Stimulated activated CD4-positive, alpha-beta T cell treated with anti-CD3 and anti-CD28 coated beads, Interleukin-15, amount 100 ng/mL, for 1 hour (primary cell): Measurements from ENCODE around the gene PRM3.

Experiments
- DNase-seq, 2 donors: peaks; one replicate each; pipeline ENCODE4 v3.0.0-alpha.2; 2020; ENCODE audit warnings: low read depth in 1 of 2, low spot score in 1 of 2

Gene PRM3, protein sequence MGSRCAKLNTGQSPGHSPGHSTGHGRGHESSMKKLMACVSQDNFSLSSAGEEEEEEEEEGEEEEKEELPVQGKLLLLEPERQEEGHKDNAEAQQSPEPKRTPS

DNA sequence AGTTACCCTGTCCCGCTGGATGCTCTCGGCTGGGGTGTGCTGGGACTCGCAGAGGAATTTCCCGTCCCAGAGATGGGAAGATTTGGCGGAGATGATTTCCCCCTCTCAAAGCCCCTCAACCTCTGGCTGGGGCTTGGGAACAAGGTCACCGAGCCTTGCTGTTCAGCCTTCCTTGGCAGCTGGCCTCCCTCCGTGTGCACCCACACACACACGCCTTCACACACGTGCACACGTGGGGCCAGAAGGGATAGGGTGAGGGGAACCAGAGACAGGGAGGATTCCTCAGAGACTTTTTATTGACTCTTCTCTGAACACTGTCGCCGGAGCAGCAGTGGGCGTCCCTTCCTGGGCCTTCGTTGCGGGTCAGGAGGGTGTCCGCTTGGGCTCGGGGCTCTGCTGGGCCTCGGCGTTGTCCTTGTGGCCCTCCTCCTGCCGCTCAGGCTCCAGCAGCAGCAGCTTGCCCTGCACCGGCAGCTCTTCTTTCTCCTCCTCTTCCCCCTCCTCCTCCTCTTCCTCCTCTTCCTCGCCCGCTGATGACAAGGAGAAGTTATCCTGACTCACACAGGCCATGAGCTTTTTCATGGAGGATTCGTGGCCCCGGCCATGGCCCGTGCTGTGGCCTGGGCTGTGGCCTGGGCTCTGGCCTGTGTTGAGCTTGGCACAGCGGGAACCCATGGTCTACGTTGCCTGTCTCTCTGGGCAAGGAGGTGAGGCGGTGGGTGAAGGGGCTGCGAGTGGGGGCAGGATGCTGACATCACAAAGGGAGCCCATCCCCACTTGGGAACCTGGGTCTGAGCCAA, at the start of gene PRM3:
Gene PRM3 (minus strand): TSS at position 709 of the 800 bp plus-strand sequence. CDS start 34 bp downstream, at position 675.
- DNase-seq = no peak

DNA sequence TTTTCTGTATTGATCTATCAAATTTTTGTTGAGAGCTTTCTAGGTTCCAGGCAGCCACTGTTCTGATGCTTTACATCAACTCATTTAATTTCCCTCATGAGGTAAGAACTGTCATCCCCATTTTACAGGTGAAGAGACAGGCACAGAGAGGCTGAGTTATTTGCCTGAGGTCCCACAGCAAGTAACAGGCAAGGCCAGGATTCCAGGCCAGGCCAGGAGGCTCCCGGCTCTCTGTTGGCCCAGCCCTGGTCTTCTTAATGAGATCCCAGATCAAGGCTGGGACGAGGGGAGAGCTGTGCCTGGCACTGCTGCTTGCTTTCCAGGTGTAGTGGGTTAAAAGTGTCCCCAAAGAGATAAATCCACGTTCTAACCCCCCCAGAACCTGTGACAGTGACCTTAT, 49.4 kb upstream of the PRM3 start:
- no peak for DNase-seq

DNA sequence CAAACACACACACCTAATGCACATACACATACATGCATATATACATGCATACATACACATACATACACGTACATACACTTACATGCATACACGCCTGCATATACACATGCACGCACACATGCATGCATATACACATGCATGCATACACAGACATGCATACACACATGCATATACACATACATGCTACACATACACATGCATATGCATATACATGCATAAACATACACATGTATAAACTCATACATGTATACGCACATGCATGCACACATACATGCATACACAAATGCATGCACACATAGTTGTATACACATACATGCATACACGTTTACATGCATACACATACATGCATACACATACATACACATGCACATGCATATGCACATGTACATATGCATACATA, 48.2 kb upstream of the PRM3 start:
- DNase-seq = no peak

DNA sequence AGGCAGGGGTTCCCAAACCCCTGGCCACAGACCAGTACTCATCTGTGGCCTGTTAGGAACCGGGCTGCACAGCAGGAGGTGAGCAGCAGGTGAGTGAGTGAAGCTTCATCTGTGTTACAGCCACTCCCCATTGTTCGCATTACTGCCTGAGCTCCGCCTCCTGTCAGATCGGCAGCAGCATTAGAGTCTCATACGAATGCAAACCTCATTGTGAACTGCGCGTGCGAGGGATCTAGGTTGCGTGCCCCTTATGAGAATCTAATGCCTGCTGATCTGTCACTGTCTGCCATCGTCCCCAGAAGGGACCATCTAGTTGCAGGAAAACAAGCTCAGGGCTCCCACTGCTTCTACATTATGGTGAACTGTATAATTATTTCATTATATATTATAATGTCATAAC, 46.7 kb upstream of the PRM3 start:
- no peak for DNase-seq

DNA sequence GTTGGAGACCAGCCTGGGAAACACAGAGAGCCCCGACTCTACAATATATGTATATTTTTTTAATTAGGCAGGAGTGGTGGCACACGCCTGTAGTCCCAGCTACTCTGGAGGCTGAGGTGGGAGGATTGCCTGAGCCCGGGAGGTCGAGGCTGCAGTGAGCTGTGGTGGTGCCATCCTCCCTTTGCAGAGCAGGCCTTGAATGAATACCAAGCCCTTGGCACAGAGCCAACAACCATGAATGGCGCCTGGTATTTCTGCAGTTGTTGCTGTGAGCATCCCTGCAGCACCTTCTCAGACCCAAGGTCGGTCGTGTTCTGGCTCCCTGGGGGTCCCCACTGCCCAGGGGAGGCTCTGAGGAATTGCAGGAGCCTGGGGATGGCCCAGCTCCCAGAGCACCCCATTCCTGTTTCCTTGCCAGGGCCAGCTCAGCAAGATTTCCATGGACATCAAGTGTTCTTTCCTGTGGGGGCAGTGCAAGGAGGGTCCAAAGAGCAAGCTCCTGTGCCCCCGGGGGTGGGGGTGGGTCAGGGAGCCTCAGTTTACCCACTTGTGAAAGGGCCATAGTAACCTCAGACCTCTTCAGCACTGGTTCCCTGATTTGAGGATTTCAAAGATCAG, 46.2 kb upstream of the PRM3 start:
- no peak for DNase-seq

DNA sequence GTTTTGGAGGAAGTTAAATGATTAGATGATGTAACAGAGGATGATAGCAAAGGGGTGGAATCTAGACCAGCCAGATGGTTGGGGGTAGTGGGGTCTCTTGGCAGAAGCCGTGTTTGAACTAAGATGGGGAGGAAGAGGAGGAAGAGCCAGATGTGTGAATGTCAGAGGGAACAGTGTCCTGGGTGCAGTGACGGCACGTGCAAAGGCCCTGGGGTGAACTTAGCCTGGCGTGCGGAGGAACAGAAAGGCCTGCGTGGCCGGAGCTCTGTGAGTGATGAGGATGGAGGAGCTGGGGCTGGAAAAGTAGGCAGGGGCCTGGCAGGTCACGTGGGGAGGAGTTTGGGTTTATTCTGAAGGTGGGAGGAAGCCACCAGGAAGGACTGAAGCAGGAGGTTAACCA, 45.4 kb upstream of the PRM3 start:
- no peak for DNase-seq

DNA sequence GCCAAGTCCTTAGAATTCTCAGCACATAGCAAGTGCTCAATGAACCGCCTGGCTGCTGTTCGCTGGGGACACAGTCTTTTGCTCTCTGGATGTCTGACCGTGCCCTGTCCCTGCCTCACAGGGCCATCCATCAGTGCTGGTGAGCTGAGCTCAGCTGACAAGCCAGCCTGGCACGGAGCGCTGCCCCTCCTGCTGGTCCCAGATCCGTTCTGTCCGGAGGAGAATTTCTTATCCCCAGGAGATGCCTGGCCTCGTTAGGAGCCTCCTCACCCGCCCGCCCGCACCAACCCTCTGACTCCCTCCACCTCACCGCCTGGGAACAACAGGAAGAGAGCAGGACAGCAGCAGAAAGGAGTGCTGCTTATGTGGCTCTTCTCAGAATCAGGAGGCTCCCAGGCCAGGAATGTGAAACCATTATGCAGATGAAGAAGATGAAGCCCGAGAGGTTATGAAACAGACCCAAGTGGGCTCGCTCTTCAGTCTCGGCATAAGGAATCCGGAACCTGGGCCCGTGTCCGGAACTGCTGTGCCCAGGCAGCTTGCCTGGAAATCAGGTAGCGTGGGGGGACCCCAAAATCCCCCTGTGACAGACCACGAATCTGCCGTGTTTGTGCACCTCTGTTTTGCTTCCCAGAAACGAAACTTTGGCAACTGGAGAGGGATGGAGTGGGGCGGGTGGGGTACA, 43.0 kb upstream of the PRM3 start:
- no peak for DNase-seq

DNA sequence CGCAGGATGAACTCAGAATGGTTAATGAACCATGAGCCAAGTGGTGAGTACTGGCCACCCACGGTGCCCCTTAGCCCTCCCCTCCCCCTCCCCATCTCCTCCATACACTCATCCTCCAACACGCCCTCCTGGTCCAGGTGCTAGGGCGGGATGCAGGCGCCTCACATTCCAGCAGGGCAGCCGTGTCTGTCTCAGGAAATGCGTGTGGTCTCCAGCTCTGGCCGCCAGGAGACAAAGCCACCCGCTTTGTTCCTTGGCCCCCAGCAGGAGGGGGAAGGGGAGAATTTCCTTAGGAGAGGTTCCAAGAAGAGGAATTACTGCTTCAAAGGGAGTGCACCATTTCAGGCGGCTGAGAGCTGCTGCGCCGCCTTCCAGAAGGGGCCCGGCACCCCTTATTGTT, 42.1 kb upstream of the PRM3 start:
- no peak for DNase-seq

DNA sequence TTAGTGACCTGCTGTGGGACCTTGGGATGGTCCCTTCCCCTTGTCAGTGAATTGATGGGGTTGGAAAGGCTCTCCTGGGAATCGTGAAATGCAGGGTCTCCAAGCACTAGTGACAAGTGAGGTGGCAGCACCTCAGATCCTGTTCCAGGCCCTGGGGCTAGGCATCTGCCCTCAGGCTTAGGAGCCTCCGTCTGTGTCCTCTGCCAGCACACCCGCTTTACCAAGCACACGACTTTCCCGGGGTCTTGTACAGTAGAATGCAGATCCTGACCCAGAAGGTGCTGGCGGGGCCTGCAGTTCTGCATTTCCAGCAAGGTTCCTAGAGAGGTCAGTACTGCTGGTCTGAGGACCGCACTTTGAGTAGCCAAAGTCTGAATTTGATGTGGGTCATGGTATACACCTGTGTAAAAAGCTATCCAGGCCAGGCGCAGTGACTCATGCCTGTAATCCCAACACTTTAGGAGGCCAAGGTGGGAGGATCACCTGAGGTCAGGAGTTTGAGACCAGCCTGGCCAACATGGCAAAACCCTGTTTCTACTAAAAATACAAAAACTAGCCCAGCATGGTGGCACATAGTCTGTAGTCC, 41.0 kb upstream of the PRM3 start:
- no peak for DNase-seq

DNA sequence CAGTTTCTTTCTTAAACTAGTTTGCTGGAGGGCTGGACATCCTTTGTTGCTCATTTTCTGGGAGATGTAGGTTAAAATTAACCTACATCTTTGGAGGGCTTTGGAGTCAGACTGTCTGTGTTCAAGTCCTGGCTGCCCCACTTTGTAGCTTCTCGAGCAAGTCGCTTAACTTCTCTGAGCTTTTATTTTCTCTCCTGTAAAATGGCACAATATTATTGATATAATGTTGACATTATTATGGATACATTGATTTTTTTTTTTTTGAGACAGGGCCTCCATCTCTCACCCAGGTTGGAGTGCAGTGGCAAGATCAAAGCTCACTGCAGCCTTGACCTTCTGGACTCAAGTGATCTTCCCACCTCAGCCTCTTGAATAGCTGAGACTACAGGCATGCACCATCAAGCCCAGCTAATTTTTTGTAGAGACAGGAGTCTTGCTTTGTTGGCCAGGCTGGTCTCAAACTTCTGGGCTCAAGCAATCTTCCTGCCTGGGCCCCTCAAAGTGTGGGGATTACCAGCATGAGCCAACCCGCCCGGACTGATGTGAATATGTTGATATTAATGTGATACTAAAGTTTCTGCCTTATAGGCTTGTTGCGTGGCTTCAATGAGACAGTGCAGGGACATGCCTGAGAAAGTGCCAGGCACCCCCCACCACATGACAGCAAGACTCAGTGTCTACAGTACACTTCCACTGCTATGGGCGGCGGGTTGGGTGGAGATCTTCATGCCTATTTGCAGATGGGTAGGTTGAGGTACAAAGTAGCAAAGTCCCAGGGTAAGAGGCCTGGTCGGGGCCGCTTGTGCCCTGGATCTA, 40.3 kb upstream of the PRM3 start:
- DNase-seq = no peak

DNA sequence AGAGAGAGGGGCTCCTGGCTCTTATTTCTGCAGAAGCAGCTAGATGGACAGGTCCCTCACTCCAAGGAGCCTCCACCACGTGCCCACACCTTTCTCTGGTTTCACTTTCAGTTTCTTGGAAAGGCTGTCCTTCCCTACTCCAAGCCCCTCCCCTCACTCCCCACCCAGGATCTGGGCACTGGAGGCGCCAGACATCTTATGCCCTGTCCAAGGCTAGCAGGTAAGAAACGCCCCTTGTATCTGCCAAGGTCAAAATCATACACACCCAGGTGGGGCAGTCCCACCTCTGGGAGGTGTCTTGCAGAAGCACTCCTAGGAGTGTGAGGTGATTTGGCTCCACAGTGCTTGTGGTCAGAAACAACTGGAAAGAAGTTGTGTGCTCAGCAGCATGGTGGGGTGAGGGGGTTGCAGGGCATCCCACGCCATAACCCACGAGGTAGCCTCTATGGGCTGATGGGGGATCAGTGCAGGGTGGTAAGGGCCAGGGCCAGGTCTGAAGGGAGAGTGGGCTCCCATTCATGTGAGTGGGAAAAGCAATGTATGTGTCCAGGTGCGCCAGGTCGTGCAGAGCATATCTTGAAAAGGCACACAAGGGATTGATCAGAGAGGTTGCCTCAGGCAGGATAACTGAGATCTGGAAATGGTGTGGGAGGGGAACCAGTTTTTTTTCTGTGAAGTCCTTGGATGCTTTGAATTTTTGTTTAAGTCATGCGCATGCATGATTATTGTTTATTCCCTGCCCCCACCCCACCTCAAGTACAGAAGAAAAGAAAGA, 39.5 kb upstream of the PRM3 start:
- no peak for DNase-seq

DNA sequence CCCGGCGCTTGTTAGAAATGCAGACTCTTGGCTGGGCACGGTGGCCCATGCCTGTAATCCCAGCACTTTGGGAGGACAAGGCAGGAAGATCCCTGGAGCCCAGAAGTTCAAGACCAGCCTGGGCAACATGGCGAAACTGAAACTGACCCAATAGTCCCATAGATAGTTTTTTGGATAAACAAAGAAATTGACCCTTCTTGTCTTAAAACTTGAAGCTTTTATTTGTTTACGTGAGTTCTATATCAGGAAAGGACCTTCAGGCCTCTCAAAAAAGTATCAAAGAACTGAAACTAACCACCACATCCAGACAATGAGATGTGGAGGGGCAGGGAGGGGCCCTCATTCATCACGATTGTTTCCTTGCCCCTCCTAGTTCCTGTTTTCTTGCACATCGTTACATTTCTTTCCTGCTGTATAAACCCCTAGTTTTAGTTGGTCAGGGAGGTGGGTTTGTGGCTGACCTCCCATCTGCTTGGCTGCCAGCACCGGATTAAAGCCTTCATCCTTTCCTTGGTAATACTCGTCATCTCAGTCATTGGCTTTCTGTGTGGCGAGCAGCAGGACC, 37.6 kb upstream of the PRM3 start:
- no peak for DNase-seq

DNA sequence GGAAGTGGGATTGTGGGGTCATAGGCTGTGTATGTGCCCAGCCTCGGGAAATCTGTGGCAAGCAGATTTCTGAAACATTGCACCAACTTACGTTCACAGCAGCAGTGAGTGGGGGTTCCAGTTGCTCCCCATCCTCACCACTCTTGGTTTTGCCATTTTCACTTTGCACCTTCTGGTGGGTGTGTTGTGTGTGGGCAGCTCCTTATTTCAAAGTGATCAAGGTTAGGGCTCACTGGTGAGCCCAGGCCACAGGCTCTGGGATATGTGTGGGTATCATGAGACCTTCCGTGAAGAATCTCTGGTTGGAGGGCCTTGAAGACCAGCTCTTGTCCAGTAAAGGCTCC, 37.2 kb upstream of the PRM3 start:
- no peak for DNase-seq

DNA sequence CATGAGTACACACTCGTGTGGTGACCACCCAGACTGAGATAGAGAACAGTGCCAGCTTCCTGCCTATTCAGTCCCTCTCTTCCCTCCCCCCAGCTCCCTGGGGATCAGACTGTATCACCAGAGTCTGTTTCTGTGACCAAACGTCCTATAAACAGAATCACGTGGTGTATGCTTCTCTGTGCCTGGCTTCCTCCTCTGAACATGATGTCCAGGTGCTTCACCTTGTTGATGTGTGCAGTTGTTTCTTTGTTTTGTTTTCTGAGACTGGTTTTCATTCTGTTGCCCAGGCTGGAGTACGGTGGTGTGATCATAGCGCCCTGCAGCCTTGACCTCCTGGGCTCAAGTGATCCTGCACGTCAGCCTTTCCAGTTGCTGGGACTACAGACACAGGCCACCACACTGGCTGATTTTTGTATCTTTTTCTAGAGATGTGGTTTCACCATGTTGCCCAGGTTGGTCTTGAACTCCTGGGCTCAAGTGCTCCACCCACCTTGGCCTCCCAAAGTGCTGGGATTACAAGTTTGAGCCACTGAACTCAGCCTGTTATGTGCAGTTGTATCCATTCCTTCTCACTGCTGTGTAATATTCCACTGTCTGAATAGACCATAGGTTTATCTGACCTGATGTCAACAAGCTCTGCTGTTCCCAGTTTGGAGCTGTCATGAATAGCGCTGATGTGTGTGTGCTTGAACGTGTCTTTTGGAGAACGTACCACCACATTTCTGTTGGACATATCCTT, 36.6 kb upstream of the PRM3 start:
- no peak for DNase-seq

DNA sequence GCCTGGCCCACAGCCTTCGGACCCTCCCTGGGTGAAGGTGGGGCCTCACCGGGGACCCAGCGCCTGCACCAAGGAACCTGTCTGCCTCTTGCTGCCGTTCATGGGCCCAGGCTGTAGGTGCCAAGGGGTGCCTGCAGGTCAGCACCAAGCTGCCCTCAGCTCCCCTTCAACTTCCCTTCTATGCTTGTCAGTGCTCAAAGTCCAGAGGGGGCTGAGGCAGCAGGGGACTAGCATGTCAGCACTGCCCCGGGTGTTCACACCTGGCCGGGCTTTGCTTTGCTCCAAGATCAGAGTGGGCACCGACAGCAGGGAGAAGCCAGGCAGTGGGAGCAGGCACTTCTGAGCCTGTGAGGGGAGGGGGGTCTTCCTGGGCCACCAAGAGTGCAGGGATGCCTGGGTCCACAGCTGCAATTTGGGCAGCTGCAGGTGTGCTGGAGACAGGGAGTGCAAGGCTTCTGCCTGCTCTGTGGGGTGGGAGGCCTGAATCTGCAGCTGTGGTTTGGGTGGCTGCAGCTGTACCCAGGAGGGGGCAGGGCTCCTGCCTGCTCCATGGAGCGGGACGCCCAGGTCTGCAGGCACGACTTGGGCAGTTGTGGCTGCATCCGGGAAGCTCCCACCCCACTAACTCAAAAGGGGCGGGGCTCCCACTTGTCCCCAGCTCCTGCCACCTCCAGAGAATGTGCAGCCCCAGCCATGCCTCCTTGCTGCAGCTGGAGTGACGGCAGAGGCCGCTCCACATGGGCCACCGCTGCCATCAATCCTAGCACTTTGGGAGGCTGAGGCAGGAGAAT, 35.3 kb upstream of the PRM3 start:
- DNase-seq = no peak

DNA sequence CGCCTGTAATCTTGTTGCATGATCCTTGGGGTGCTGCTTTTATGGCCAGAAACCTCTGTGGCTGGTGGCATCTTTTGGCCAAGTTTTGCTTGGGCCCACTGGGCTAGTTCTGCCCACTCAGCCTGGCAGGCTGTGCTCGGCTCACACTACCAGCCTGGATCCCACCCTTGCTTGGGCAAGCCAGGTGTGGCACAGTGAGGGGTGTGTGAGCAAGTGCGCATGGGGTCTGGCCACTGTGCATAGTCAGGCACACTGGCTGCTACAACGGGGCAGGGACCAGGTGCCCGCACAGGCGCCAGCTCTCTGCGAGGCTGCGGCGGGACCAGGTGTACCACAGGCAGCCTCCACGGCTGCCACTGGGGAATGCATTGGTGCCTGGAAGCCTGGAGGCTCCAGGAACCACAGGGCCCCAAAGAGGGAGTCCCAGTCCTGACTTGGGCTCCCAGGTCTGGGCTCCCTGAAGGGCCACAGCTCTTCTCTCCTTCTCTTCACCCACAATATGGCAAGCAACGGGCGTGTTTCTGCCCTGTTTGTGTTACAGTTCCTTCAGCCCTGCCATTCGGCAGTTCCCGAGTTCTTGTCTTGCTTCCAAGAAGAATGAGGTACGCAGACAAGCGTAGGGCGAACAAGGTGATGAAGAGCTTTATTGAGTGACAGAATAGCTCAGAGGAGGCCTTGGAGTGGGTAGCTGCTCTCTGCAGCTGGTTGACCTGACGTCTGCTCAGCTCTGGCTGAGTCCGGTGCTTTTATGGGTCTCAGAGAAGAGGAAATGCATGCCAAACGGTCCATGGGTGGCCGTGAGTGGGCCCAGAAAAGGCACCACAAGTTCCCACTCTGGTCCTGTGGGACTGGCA, 34.4 kb upstream of the PRM3 start:
- DNase-seq = no peak

DNA sequence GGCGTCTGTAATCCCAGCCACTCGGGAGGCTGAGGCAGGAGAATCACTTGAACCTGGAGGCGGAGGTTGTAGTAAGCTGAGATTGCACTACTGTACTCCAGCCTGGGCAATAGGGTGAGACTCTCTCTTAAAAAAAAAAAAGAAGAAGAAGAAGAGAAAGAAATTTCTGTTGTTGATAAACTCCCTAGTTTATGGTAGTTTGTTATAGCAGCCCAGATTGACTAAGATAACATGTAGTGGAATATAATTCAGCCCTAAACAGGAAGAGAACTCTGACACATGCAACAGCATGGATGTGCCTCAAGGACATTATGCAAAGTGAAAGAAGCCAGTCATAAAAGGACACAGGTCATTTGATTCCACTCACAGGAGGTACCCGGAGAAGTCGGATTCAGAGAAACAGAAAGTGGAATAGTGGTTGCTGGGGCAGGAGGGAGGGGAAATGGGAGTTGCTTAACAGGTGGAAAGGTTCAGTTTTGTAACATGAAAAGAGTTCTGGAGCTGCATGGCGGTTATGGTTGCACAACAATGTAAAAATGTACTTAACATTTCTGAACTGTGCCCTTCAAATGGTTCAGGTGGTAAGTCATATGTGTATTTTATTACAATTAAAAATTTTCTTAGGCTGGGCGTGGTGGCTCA, 33.7 kb upstream of the PRM3 start:
- no peak for DNase-seq
